HK-2 (cell line): ENCODE measurements around the gene MFF.

Source experiments
- DNase-seq: peaks from one replicate; pipeline ENCODE4 v3.0.0-alpha.2; 2018; ENCODE audit not compliant: unreplicated experiment

Gene MFF, protein sequence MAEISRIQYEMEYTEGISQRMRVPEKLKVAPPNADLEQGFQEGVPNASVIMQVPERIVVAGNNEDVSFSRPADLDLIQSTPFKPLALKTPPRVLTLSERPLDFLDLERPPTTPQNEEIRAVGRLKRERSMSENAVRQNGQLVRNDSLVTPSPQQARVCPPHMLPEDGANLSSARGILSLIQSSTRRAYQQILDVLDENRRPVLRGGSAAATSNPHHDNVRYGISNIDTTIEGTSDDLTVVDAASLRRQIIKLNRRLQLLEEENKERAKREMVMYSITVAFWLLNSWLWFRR

GRCh38 chr2:227324995-227325838, at the start of gene MFF:
MFF (plus strand) TSS chr2:227325251; CDS start chr2:227330666, 5,415 bp downstream.
- DNase-seq, result peak; percentile 91

DNA sequence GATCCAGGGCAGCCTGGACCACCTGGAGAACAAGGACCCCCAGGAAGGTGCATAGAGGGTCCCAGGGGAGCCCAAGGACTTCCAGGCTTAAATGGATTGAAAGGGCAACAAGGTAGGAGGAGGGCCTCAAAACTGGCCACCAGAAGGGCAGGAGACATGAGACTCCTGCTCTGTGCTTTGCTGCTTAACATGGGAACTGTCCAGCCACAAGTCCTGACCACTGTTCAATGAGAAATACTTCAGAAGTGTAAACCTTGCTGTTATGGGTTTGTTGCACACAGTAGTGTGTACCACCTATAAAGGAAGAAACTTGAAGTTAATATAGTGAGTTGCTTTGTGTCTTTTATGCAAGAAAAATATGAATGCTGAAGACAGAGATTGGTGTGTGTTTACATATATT, 44.2 kb upstream of the MFF start:
- DNase-seq, result no peak

DNA sequence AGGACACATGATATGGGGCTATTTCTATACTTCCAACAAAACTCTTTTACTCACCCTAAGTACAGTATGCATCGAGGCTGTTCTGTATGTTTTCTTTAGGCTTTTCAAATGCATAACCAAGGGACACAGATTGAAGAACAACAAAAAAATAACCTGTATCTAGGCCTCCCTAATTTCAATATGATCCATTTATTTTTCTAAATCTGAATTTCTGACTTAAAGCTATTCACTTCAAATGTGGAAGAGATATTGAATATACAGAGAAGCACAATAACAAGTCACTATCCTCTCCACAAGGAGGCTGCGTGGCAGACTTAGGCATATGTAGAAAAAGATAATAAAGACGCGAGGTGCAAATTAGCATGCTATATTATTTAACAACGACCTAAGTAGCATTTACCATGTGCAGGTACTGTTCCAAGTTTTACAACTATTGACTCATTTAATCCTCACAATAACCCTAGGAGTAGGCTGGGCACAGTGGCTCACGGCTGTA, 39.3 kb upstream of the MFF start:
- DNase-seq, result no peak

- no peak for DNase-seq
Observed at GRCh38 chr2:227287771-227288170, 37.3 kb upstream of the MFF start.

GRCh38 chr2:227292314-227292713, 32.7 kb upstream of the MFF start:
- no peak for DNase-seq

DNA sequence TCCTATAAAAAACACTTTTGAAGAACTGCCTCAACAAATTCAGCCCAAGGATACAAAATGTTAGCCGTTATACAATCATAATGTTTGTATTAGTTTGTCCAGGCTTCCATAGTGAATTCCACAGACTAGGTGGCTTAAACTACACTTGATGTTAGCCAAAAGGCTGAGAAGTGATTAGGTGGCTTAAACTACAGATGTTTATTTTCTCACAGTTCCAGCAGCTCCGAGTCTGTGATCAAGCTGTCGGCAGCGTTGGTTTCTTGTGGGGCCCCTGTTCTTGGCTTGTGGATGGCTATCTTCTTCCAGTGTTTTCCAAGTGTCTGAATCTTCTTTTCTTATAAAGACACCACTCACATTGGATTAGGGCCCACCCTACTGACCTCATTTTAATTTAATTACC, 31.5 kb upstream of the MFF start:
- no peak for DNase-seq

- no peak for DNase-seq
Observed at GRCh38 chr2:227295806-227296205, 29.2 kb upstream of the MFF start.

DNA sequence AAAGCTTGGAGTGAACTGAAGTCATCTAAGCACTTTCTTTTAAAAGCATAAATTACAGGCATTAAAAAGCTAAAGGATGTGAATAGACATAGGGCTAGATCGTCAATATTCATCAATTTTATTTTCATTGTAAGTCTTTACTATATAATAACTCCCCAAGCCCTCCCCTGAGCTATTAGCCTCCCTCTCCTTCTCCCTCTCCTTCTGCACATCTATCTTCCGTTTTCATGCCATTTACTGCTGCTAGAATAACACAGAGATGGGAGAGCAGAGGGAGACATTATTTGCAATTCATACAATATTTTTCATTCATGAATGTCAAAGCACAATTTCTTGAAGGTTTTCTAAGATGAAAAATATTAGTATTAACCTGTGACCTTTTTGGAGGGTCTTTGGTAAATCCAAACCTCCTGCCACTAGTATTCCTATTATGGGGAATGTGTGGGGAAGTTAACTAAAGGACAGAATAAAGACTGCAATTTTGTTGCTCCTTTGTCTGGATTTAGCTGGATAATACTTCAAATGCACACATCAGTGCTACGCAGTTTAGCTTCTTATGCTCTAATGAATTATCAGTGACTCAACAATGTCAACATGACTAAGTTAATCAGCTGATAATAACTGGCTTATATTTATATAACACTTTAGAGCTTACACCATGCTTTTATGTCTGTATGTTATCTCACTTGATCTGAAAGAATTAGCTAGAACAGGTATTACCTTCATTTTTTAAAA, 28.2 kb upstream of the MFF start:
- DNase-seq, result no peak

DNA sequence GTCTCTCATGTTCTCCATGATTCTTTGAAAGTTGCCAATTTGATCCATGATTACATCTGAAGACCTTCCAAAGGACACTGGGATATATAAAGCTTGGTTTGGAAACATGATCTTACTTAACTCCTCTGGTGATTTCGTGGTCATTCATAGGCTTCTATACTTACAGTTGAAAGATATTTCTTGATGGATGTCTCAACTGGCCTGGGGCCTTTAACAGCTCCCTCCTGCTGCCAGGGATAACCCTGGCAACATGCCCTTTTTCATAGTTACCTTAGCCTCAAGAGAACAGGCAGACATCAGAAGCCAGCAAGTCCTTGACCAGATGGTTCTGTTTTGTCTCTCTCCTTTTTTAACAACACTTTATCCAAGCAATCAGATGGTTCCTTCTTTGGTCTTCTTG, 23.5 kb upstream of the MFF start:
- DNase-seq, result no peak

DNA sequence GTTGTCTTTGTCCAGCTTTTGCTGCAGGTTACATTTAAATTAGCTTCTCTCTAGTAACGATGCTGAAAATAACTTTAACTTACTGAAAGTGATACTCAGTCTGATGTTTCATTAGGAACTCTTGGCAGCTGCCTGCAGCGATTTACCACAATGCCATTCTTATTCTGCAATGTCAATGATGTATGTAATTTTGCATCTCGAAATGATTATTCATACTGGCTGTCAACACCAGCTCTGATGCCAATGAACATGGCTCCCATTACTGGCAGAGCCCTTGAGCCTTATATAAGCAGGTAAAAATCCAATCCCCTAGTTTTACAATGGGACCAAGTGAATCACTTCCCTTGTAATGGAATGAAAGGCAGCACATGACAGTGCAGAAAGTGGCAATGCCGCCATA, 16.3 kb upstream of the MFF start:
- no peak for DNase-seq

DNA sequence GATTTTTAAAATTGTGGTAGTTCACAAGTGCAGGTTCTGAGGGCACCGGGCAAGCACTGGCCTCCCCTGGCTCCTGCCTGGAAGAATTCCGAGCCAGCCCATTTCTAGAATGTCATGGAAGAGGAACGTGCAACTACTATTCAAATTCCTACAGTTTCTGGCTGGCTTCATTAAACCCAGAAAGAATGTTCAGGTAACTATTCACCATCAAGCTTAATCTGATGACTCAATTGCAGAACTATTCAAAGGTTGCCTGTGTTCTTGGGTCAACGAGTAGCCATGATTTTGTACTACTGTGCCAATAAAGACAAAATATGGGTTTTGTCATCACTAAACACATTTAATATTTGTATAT, 14.3 kb upstream of the MFF start:
- peak; percentile 16 for DNase-seq

GRCh38 chr2:227311861-227312506, 13.1 kb upstream of the MFF start:
- no peak for DNase-seq

DNA sequence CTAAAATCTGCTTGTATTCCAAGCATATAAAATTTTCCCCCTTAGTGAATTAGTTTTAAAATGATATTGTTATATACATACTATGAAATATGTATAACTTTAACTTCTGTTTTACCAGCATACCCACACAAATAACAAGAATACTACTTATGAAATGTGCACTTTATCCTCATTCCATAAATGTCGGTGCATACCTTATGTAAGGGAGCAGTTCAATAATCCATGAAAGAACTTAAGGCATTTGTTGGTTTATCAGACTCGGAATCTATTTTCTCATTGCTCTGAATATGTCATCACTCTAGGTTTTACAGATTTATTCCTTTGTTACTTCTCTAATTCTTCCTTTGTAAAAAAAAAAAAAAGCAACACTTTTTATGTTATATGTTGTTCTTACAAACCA, 12.5 kb upstream of the MFF start:
- no peak for DNase-seq

DNA sequence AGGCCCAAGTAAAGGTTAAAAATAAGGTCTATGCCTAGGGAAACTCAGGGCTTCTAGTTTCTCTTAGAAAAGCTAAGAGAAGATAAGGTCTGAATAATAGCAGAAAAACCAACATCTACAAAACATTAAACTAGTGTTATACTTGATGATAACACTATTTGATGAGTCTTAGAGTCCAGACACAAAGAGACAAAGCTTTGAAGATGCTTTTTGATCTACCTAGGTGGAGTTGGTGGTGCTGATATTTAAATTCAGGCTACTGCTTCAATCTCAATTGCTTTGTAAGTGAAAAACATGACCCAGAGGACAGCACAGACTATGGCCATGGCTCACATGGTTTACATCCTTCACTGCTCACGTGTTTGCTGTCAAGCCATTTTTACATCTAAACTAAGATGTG, 11.7 kb upstream of the MFF start:
- DNase-seq, result no peak

GRCh38 chr2:227317834-227318233, 7.2 kb upstream of the MFF start:
- no peak for DNase-seq

DNA sequence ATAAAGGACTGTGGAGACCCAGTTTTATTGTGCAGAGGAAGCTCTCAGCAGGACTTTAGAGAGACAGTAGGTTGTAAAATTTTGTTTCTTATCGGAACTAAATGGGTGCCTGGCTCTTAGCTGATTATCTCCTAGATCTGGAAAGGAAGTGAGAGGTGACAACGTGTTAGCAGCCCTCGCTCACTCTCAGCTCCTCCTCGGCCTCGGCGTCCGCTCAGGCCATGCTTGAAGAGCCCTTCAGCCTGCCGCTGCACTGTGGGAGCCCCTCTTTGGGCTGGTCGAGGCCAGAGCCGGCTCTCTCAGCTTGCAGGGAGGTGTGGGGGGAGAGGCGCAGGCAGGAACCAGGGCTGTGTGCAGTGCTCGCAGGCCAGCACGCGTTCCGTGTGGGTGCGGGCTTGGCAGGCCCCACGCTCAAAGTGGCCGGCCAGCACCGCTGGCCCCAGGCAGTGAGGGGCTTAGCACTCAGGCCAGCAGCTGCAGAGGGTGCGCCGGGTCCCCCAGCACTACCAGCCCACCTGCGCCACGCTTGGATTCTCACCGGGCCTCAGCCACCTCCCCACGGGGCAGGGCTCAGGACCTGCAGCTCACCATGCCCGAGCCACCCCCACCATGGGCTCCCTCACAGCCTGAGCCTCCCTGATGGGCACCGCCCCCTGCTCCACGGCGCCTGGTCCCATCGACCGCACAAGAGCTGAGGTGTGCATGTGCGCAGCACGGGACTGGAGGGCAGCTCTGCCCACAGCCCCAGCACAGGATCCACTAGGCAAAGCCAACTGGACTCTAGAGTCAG, 4.6 kb upstream of the MFF start:
- no peak for DNase-seq

- DNase-seq, result no peak
Observed at GRCh38 chr2:227322530-227323205, 2.4 kb upstream of the MFF start.

DNA sequence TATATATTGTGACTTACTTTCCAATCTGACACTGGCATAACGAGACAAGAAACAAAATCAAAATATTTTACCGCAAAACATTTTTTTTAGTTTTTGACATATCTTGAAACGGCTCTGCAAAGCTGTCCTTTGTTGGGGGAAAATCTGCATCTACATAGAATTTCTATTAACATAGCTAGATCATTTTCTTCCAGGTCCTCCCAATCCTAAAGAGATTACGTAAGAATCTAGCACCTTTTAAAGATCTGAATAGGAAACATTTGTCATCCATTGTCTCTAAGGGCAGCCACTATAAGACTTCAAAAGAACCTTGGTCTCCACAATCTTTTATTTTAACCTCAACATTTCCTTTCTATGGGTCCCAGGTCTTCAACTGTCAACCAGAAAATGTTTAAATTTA, 1.2 kb upstream of the MFF start:
- no peak for DNase-seq

- peak; percentile 30 for DNase-seq
Observed at GRCh38 chr2:227324642-227324994, 433 bp upstream of the MFF start.

GRCh38 chr2:227325839-227326195, 766 bp downstream of the MFF start:
- peak; percentile 43 for DNase-seq

- no peak for DNase-seq
Observed at GRCh38 chr2:227326783-227327182, 1.7 kb downstream of the MFF start.
